ENCODE results near the gene DCTN5. TPM values are rescaled to one million over a fixed set of nuclear protein-coding genes. Genes with fewer than 3 reads are reported as not detected.

The DCTN5 gene
- total and polyA plus RNA-seq, 2 donors (not counting 3 experiments of a cell fraction or from before 2014, with no cell fraction given), result 51.6 to 80.8 TPM

GRCh38 chr16:23705517-23705902, 64.2 kb downstream of the DCTN5 start:
- no peaks in the 10 kb centered on the region for H3K9me3 ChIP-seq (replicated peaks; ENCODE audit: control insufficient read depth, insufficient read depth, low read length)
- BruUV-seq (replicated peaks), result no TSS peak
- no peaks in the 10 kb centered on the region for H3K9me1 ChIP-seq (replicated peaks; ENCODE audit: control insufficient read depth, extremely low read depth, insufficient read depth, low read length)
- H3K4me1 ChIP-seq (ENCODE audit: control insufficient read depth, extremely low read depth, insufficient read depth, low read length), result no peaks in the 10 kb centered on the region
- TF ChIP-seq JUN (IDR thresholded peaks at IDR 0.05; ENCODE audit: borderline replicate concordance, insufficient read depth, insufficient read length, low read depth) (no peak), POLR2A (IDR thresholded peaks at IDR 0.05; ENCODE audit: low read depth, low read length) (no peak), POLR2AphosphoS5 (IDR thresholded peaks at IDR 0.05; ENCODE audit: insufficient read depth, low read depth, low read length) (no peak), MAX (IDR thresholded peaks at IDR 0.05; ENCODE audit: insufficient read depth, insufficient read length) (no peak), FOS (IDR thresholded peaks at IDR 0.05; ENCODE audit: borderline replicate concordance, insufficient read depth, low read length) (no peak), GATA2 (IDR thresholded peaks at IDR 0.05; ENCODE audit: insufficient read depth, insufficient read length, low read depth, low read length) (no peak), EZH2 (IDR thresholded peaks at IDR 0.05; ENCODE audit: borderline replicate concordance, low read depth, low read length, severe bottlenecking) (no peak), CTCF (IDR thresholded peaks at IDR 0.05; ENCODE audit: extremely low read depth in 1 of 2, insufficient read depth in 1 of 2, low read depth in 1 of 2, low read length in 2 of 2) (no peak), MYC (IDR thresholded peaks at IDR 0.05; ENCODE audit: low read depth, low read length) (no peak)
- H3K9ac ChIP-seq (replicated peaks; ENCODE audit: extremely low read depth, insufficient read depth, low read length), result no peak overlapping the region
- H3K4me3 ChIP-seq (replicated peaks in 1 of 3; ENCODE audit: insufficient read depth in 1 of 3, low read depth in 1 of 3, low read length in 3 of 3), result no peak overlapping the region
- ChIA-PET CTCF (no interaction called here), POLR2A (no interaction called here)
- no peaks in the 10 kb centered on the region for H4K20me1 ChIP-seq (replicated peaks; ENCODE audit: control insufficient read depth, extremely low read depth, insufficient read depth, low read length)
- FAIRE-seq (no peak), DNase-seq (ENCODE audit: low read depth, low spot score) (no peak)
- intact Hi-C loops (cut with micrococcal nuclease), result no loop called here
- dilution Hi-C loops (cut with MboI; ENCODE audit: extremely low pct_ligation_motif_present, low sequenced_read_pairs), result no loop called here
- H3K27ac ChIP-seq (ENCODE audit: insufficient read depth, low read depth, low read length), result no peak overlapping the region
- no peak overlapping the region for H2AFZ ChIP-seq (ENCODE audit: low read depth, low read length)
- no peaks in the 10 kb centered on the region for H3K36me3 ChIP-seq (ENCODE audit: control insufficient read depth in 2 of 2, extremely low read depth in 1 of 2, insufficient read depth in 2 of 2, low read length in 2 of 2)
- H3K4me2 ChIP-seq (ENCODE audit: insufficient read depth, low read length), result no peak overlapping the region
- peaks cover 0 to 2% of the 10 kb centered on the region in 2 experiments for H3K27me3 ChIP-seq (ENCODE audit: control insufficient read depth in 2 of 2, insufficient read depth in 2 of 2, low read length in 2 of 2)
- no peaks in the 10 kb centered on the region for H3K79me2 ChIP-seq (ENCODE audit: control insufficient read depth, insufficient read depth, low read length)
